ENCODE measurements around the gene TNS3. TPM values are rescaled to one million over a fixed set of nuclear protein-coding genes. Genes with fewer than 3 reads are reported as not detected.

TNS3 gene
- total and polyA plus RNA-seq, 4 experiments from 2014 or later: 0.11 to 3.2 (median 1.3) TPM; not detected in 1

DNA sequence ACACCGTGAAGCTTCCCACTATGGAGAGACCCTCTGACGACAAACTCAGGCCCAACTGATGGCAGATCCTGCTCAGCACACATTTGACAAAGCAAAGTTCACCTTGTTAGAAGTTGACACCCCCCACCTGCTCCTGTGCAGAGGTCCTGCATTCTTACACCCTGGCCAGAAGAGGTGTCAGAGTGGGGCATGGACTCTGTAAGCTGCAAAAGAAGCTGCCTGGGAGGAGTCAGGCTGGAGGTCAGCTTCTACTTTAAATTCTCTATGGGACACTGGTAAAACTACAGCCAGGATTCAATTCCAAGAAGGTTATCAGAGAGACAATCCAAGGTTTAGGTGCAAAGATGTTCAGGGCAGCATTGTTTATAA is 20.0 kb upstream of the TNS3 start:
- Histone ChIP-seq H3K4me3 (ENCODE audit: low read length in 2 of 2) (no peak overlapping the region), H3K36me3 (ENCODE audit: insufficient read depth, low read length) (no peaks in the 10 kb centered on the region), H3K4me1 (ENCODE audit: insufficient read depth, low read length) (no peaks in the 10 kb centered on the region), H3K9me3 (ENCODE audit: control insufficient read depth in 1 of 2, low read length in 2 of 2) (no peaks in the 10 kb centered on the region), H3K27ac (ENCODE audit: low read depth, low read length) (no peak overlapping the region), H3K27me3 (ENCODE audit: insufficient read depth, low read length) (no peaks in the 10 kb centered on the region)
- Mint-ChIP-seq H3K36me3 (no peaks in the 10 kb centered on the region), H3K9me3 (peaks cover 0 to 25% (median 15%) of the 10 kb centered on the region in 8 donors), H3K4me3 (no peak overlapping the region), H3K4me1 (no peaks in the 10 kb centered on the region), H3K27me3 (no peaks in the 10 kb centered on the region), H3K27ac (no peak overlapping the region)
- ChIA-PET CTCF (ENCODE audit: partially characterized antibody) (no interaction called here), POLR2A (ENCODE audit: partially characterized antibody) (no interaction called here)
- intact Hi-C loops (cut with micrococcal nuclease): no loop called here
- no peak for DNase-seq

DNA sequence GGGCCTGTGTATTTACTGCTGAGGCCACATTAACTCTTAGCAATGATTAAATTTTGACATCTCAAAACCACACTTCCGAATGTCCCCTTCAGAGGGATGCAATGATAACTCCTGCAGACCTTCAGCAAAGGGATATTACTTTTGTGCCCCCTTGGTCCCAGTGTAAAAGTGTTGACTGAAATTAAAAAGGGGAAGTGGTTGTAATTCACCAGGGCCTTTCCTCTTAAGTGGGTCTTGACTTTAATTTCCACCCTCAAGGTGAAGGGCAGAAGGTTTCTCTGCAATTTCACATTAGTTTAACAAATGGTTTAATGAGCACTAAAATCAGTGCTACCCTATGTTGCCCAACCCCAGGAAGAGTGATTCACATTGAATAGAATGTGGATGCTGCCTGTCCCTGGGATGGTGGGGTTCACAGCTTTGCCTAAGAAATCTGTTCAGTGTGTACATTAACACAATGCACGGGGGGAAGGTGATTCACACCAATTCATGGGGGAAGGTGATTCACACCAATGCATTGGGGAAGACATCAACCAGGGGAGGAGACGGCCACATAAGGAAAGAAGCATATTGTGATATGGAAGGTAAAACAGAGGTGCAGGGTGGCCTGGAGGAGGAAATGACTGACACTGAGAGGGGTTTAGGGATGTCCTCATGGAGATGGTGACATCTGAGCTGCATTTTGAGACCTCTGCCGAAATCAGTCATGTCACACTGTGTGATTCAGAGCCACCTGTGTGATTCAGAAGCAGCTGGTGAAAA is 19.4 kb upstream of the TNS3 start:
- H3K27ac Mint-ChIP-seq: no peak overlapping the region
- no peaks in the 10 kb centered on the region for H3K9me3 ChIP-seq (ENCODE audit: control insufficient read depth in 1 of 2, low read length in 2 of 2)
- intact Hi-C loops (cut with micrococcal nuclease): no loop called here
- H3K27me3 ChIP-seq (ENCODE audit: insufficient read depth, low read length): no peaks in the 10 kb centered on the region
- peaks cover 0 to 31% (median 16%) of the 10 kb centered on the region in 8 donors for H3K9me3 Mint-ChIP-seq
- no peaks in the 10 kb centered on the region for H3K36me3 ChIP-seq (ENCODE audit: insufficient read depth, low read length)
- ChIA-PET POLR2A (ENCODE audit: partially characterized antibody) (no interaction called here), CTCF (ENCODE audit: partially characterized antibody) (no interaction called here)
- no peak overlapping the region for H3K27ac ChIP-seq (ENCODE audit: low read depth, low read length)
- no peaks in the 10 kb centered on the region for H3K4me1 ChIP-seq (ENCODE audit: insufficient read depth, low read length)
- H3K27me3 Mint-ChIP-seq: no peaks in the 10 kb centered on the region
- no peaks in the 10 kb centered on the region for H3K36me3 Mint-ChIP-seq
- DNase-seq: no peak
- H3K4me1 Mint-ChIP-seq: no peaks in the 10 kb centered on the region
- H3K4me3 Mint-ChIP-seq: no peak overlapping the region
- no peak overlapping the region for H3K4me3 ChIP-seq (ENCODE audit: low read length in 2 of 2)

GRCh38 chr7:47600199-47601118 is 18.5 kb upstream of the TNS3 start:
- CTCF ChIA-PET (ENCODE audit: partially characterized antibody): no interaction called here
- Mint-ChIP-seq H3K27me3 (no peaks in the 10 kb centered on the region), H3K27ac (no peak overlapping the region)

GRCh38 chr7:47597379-47597778 is 15.5 kb upstream of the TNS3 start:
- Mint-ChIP-seq H3K27ac (no peak overlapping the region), H3K27me3 (no peaks in the 10 kb centered on the region), H3K4me3 (no peak overlapping the region), H3K36me3 (no peaks in the 10 kb centered on the region), H3K4me1 (no peaks in the 10 kb centered on the region), H3K9me3 (peaks cover 0 to 33% (median 19%) of the 10 kb centered on the region in 8 donors)
- H3K9me3 ChIP-seq (ENCODE audit: control insufficient read depth in 1 of 2, low read length in 2 of 2): no peaks in the 10 kb centered on the region
- no peak overlapping the region for H3K27ac ChIP-seq (ENCODE audit: low read depth, low read length)
- no peaks in the 10 kb centered on the region for H3K4me1 ChIP-seq (ENCODE audit: insufficient read depth, low read length)
- H3K27me3 ChIP-seq (ENCODE audit: insufficient read depth, low read length): no peaks in the 10 kb centered on the region
- DNase-seq: no peak
- no peaks in the 10 kb centered on the region for H3K36me3 ChIP-seq (ENCODE audit: insufficient read depth, low read length)
- intact Hi-C loops (cut with micrococcal nuclease): no loop called here
- H3K4me3 ChIP-seq (ENCODE audit: low read length in 2 of 2): no peak overlapping the region
- ChIA-PET POLR2A (ENCODE audit: partially characterized antibody) (no interaction called here), CTCF (ENCODE audit: partially characterized antibody) (no interaction called here)

More at GRCh38 chr7:47600199-47601118, 18.5 kb upstream of the TNS3 start:
- no peaks in the 10 kb centered on the region for H3K4me1 ChIP-seq (ENCODE audit: insufficient read depth, low read length)
- Mint-ChIP-seq H3K4me1 (no peaks in the 10 kb centered on the region), H3K36me3 (no peaks in the 10 kb centered on the region), H3K4me3 (no peak overlapping the region), H3K9me3 (peaks cover 0 to 34% (median 17%) of the 10 kb centered on the region in 8 donors)
- H3K36me3 ChIP-seq (ENCODE audit: insufficient read depth, low read length): no peaks in the 10 kb centered on the region
- intact Hi-C loops (cut with micrococcal nuclease): no loop called here
- no peak overlapping the region for H3K4me3 ChIP-seq (ENCODE audit: low read length in 2 of 2)
- POLR2A ChIA-PET (ENCODE audit: partially characterized antibody): no interaction called here
- DNase-seq: no peak
- no peaks in the 10 kb centered on the region for H3K27me3 ChIP-seq (ENCODE audit: insufficient read depth, low read length)
- no peaks in the 10 kb centered on the region for H3K9me3 ChIP-seq (ENCODE audit: control insufficient read depth in 1 of 2, low read length in 2 of 2)
- no peak overlapping the region for H3K27ac ChIP-seq (ENCODE audit: low read depth, low read length)

DNA sequence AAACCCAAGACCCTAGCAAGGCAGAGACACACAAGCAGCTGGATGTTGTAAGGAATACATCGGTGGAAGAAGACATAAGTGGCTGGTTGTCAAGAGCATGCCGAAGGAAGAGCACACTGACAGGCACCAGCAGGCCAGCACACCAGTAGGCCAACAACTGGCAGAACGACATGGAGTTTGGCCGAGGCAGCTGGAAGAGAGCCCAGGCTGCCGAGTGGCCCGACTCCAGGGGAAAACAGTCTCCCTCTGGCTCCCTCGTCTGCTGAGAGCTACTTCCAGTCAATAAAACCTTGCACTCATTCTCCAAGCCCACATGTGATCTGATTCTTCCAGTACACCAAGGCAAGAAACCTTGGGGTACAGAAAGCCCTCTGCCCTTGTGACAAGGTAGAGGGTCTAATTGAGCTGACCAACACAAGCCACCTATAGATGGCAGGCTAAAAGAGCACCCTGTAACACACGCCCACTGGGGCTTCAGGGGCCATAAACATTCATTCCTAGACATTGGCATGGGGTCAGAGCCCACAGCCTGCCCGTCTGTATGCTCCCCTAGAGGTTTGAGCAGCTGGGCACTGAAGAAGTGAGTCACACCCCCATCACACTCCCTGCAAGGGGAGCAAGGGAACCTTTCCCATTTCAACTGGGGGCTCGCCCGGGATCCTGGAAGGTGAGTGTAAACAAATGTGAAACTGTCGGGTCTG is 14.7 kb upstream of the TNS3 start:
- no peak overlapping the region for H3K27ac ChIP-seq (ENCODE audit: low read depth, low read length)
- CTCF ChIA-PET (ENCODE audit: partially characterized antibody): no interaction called here
- intact Hi-C loops (cut with micrococcal nuclease): no loop called here
- H3K4me1 Mint-ChIP-seq: no peaks in the 10 kb centered on the region
- POLR2A ChIA-PET (ENCODE audit: partially characterized antibody): no interaction called here
- no peak overlapping the region for H3K27ac Mint-ChIP-seq
- no peaks in the 10 kb centered on the region for H3K27me3 Mint-ChIP-seq
- H3K36me3 Mint-ChIP-seq: no peaks in the 10 kb centered on the region
- no peaks in the 10 kb centered on the region for H3K4me1 ChIP-seq (ENCODE audit: insufficient read depth, low read length)
- H3K27me3 ChIP-seq (ENCODE audit: insufficient read depth, low read length): no peaks in the 10 kb centered on the region
- DNase-seq: no peak
- no peak overlapping the region for H3K4me3 Mint-ChIP-seq
- no peak overlapping the region for H3K4me3 ChIP-seq (ENCODE audit: low read length in 2 of 2)
- H3K9me3 ChIP-seq (ENCODE audit: control insufficient read depth in 1 of 2, low read length in 2 of 2): no peaks in the 10 kb centered on the region
- no peaks in the 10 kb centered on the region for H3K36me3 ChIP-seq (ENCODE audit: insufficient read depth, low read length)
- peaks cover 0 to 33% (median 19%) of the 10 kb centered on the region in 8 donors for H3K9me3 Mint-ChIP-seq

DNA sequence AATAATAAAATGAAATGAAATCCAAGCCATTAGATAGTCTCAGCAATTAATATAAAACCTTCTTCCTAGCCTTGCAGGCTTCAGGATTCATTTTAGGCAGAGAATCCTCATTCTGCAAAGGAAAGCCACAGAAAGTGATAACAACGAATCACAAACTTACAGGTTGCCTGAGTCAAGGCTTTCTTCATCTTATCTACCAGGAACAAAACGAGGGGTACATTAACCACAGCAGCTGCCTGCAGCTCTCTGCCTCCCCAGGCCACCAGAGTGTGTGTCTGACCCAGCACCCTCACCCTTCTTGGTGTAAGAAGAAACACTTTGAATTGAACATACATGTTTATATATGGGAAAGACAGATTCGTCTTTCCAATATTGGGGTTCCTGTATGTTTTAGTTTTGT is 12.5 kb upstream of the TNS3 start:
- Histone ChIP-seq H3K9me3 (ENCODE audit: control insufficient read depth in 1 of 2, low read length in 2 of 2) (no peaks in the 10 kb centered on the region), H3K27ac (ENCODE audit: low read depth, low read length) (no peak overlapping the region), H3K4me1 (ENCODE audit: insufficient read depth, low read length) (no peaks in the 10 kb centered on the region), H3K27me3 (ENCODE audit: insufficient read depth, low read length) (no peaks in the 10 kb centered on the region), H3K4me3 (ENCODE audit: low read length in 2 of 2) (no peak overlapping the region), H3K36me3 (ENCODE audit: insufficient read depth, low read length) (no peaks in the 10 kb centered on the region)
- Mint-ChIP-seq H3K4me1 (no peaks in the 10 kb centered on the region), H3K4me3 (no peak overlapping the region), H3K36me3 (no peaks in the 10 kb centered on the region), H3K27ac (no peak overlapping the region), H3K9me3 (peaks cover 0 to 30% (median 17%) of the 10 kb centered on the region in 8 donors), H3K27me3 (no peaks in the 10 kb centered on the region)
- DNase-seq: no peak
- ChIA-PET POLR2A (ENCODE audit: partially characterized antibody) (no interaction called here), CTCF (ENCODE audit: partially characterized antibody) (no interaction called here)
- intact Hi-C loops (cut with micrococcal nuclease): no loop called here

All from CD4-positive, alpha-beta memory T cell (primary cell).